ENCODE data around the gene VNN1.

DNA sequence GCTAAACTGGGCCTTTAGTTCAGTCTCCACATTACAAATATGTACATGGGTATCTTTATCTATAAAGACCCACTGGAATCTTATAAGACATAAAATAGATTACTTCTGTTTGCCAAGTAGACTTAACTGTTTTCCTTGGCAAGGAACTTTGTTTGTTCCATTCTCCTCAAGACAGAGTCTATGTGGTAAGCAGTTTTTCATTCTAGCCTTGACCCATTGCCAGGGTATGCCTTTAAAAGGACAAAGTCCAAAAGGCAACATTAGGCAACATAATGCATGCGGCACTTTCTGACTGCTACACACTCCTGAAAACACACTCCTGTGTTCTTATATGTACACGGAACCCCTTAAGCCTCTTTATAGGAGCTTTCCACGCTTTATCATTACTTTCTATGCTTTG is 20.4 kb downstream of the VNN1 start:
- no peak for TF ChIP-seq EZH2 (IDR thresholded peaks at IDR 0.05; ENCODE audit: low read length, missing control alignments)
- TF ChIP-seq, protein P1, sequence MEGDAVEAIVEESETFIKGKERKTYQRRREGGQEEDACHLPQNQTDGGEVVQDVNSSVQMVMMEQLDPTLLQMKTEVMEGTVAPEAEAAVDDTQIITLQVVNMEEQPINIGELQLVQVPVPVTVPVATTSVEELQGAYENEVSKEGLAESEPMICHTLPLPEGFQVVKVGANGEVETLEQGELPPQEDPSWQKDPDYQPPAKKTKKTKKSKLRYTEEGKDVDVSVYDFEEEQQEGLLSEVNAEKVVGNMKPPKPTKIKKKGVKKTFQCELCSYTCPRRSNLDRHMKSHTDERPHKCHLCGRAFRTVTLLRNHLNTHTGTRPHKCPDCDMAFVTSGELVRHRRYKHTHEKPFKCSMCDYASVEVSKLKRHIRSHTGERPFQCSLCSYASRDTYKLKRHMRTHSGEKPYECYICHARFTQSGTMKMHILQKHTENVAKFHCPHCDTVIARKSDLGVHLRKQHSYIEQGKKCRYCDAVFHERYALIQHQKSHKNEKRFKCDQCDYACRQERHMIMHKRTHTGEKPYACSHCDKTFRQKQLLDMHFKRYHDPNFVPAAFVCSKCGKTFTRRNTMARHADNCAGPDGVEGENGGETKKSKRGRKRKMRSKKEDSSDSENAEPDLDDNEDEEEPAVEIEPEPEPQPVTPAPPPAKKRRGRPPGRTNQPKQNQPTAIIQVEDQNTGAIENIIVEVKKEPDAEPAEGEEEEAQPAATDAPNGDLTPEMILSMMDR (conservative IDR thresholded peaks at IDR 0.05 in 1 of 2, IDR thresholded peaks at IDR 0.05 in 1 of 2; ENCODE audit: low read depth in 1 of 2, low read length in 2 of 2): no peak
